ENCODE results near the gene KIRREL3.

- TF ChIP-seq CTCF (conservative IDR thresholded peaks at IDR 0.05): no peak
- TF ChIP-seq ZFX (IDR thresholded peaks at IDR 0.05): no peak
These were observed 35.2 kb downstream of the KIRREL3 start for GRCh38 chr11:126965331-126965730.
